Measurements from ENCODE around the gene CYFIP2. TPM values are rescaled to one million over a fixed set of nuclear protein-coding genes. Genes with fewer than 3 reads are reported as not detected.

The CYFIP2 gene
- total and polyA plus RNA-seq, 2 experiments from 2014 or later = 24.8 to 30.2 TPM

GRCh38 chr5:157273131-157273556 lies 7.2 kb downstream of the CYFIP2 start:
- H3K9me3 ChIP-seq (ENCODE audit: low read depth) = no peaks in the 10 kb centered on the region
- H2AFZ ChIP-seq = no peak overlapping the region
- H3K79me2 ChIP-seq = peaks cover 32% of the 10 kb centered on the region
- H3K4me3 ChIP-seq = no peak overlapping the region
- DNase-seq (ENCODE audit: low spot score) = no peak
- WGBS (ENCODE audit: low lambda C conversion rate, missing lambda C conversion rate) = 91% methylated on average over 1 of the region's 1 CpG
- H3K9me2 ChIP-seq (replicated peaks; ENCODE audit: insufficient read depth) = no peaks in the 10 kb centered on the region
- H3K27ac ChIP-seq = no peak overlapping the region
- H3K4me1 ChIP-seq (ENCODE audit: insufficient read depth) = peaks cover 4% of the 10 kb centered on the region
- TF ChIP-seq EZH2phosphoT487 (IDR thresholded peaks at IDR 0.05; ENCODE audit: low read depth, severe bottlenecking, unreplicated experiment) (no peak), EZH2 (IDR thresholded peaks at IDR 0.05; ENCODE audit: borderline replicate concordance) (no peak)
- TF ChIP-seq, protein P1, sequence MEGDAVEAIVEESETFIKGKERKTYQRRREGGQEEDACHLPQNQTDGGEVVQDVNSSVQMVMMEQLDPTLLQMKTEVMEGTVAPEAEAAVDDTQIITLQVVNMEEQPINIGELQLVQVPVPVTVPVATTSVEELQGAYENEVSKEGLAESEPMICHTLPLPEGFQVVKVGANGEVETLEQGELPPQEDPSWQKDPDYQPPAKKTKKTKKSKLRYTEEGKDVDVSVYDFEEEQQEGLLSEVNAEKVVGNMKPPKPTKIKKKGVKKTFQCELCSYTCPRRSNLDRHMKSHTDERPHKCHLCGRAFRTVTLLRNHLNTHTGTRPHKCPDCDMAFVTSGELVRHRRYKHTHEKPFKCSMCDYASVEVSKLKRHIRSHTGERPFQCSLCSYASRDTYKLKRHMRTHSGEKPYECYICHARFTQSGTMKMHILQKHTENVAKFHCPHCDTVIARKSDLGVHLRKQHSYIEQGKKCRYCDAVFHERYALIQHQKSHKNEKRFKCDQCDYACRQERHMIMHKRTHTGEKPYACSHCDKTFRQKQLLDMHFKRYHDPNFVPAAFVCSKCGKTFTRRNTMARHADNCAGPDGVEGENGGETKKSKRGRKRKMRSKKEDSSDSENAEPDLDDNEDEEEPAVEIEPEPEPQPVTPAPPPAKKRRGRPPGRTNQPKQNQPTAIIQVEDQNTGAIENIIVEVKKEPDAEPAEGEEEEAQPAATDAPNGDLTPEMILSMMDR (IDR thresholded peaks at IDR 0.05; ENCODE audit: poor library complexity) = no peak
- no peaks in the 10 kb centered on the region for H3K36me3 ChIP-seq (replicated peaks; ENCODE audit: insufficient read depth, low read depth)
- no peaks in the 10 kb centered on the region for H4K20me1 ChIP-seq (ENCODE audit: insufficient read depth, poor library complexity, severe bottlenecking)
- no peaks in the 10 kb centered on the region for H3K27me3 ChIP-seq
- H3K4me2 ChIP-seq = no peak overlapping the region

- Histone ChIP-seq H3K9me2 (replicated peaks; ENCODE audit: insufficient read depth) (no peaks in the 10 kb centered on the region), H2AFZ (no peak overlapping the region), H3K4me3 (no peak overlapping the region), H3K27ac (no peak overlapping the region), H3K9me3 (ENCODE audit: low read depth) (no peaks in the 10 kb centered on the region), H3K27me3 (no peaks in the 10 kb centered on the region), H3K4me1 (ENCODE audit: insufficient read depth) (no peaks in the 10 kb centered on the region), H4K20me1 (ENCODE audit: insufficient read depth, poor library complexity, severe bottlenecking) (no peaks in the 10 kb centered on the region), H3K4me2 (no peak overlapping the region), H3K36me3 (replicated peaks; ENCODE audit: insufficient read depth, low read depth) (no peaks in the 10 kb centered on the region), H3K79me2 (peaks cover 34% of the 10 kb centered on the region)
- TF ChIP-seq EZH2phosphoT487 (IDR thresholded peaks at IDR 0.05; ENCODE audit: low read depth, severe bottlenecking, unreplicated experiment) = no peak
- no peak for TF ChIP-seq EZH2 (IDR thresholded peaks at IDR 0.05; ENCODE audit: borderline replicate concordance)
- TF ChIP-seq, protein P1 (IDR thresholded peaks at IDR 0.05; ENCODE audit: poor library complexity) = no peak
- DNase-seq (ENCODE audit: low spot score) = no peak
- 93% methylated on average over 1 of the region's 1 CpG for WGBS (ENCODE audit: low lambda C conversion rate, missing lambda C conversion rate)
Measured at GRCh38 chr5:157275403-157275802, 9.5 kb downstream of the CYFIP2 start.

DNA sequence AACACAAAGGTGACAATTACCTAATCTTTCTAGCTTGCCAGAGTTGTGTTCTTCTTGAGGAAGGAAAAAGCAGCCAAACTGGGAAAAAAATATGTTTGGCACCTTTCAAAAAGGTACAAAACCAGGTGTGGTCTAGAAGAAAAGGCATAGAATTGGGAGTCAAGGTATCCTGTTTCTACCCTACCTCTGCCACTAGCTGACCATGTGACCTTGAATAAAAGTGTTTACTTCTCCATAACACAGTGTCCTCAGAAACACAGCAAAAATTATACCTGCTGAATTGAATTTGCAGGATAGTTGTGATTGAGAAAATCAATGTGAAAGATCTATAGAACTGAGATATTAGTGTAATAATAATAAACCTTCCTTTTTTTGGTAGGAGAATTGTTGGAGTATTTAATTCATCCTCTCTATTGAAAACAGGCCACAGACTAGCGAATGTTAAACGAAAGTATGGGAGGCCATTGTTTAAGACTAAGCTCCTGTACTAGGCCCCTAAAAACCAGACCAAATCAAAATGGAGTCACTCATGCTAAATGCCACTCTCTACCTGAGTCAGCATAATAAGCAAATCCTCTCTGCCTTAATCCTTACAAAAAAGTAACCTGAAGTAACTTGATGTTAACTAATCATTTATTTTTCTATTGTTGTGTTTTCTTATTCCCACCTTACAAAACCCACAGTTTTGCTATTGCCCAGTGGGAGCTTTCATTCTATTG lies 12.6 kb downstream of the CYFIP2 start:
- Histone ChIP-seq H3K4me2 (no peak overlapping the region), H3K4me1 (ENCODE audit: insufficient read depth) (no peaks in the 10 kb centered on the region), H3K36me3 (replicated peaks; ENCODE audit: insufficient read depth, low read depth) (no peaks in the 10 kb centered on the region), H3K4me3 (no peak overlapping the region), H3K27me3 (no peaks in the 10 kb centered on the region), H3K79me2 (peaks cover 20% of the 10 kb centered on the region), H2AFZ (no peak overlapping the region), H3K9me2 (replicated peaks; ENCODE audit: insufficient read depth) (no peaks in the 10 kb centered on the region), H3K27ac (no peak overlapping the region), H4K20me1 (ENCODE audit: insufficient read depth, poor library complexity, severe bottlenecking) (no peaks in the 10 kb centered on the region), H3K9me3 (ENCODE audit: low read depth) (no peaks in the 10 kb centered on the region)
- TF ChIP-seq, protein P1 (IDR thresholded peaks at IDR 0.05; ENCODE audit: poor library complexity) = no peak
- TF ChIP-seq EZH2 (IDR thresholded peaks at IDR 0.05; ENCODE audit: borderline replicate concordance) (no peak), EZH2phosphoT487 (IDR thresholded peaks at IDR 0.05; ENCODE audit: low read depth, severe bottlenecking, unreplicated experiment) (no peak)
- WGBS (ENCODE audit: low lambda C conversion rate, missing lambda C conversion rate) = 90% methylated on average over 2 of the region's 2 CpGs
- no peak for DNase-seq (ENCODE audit: low spot score)
